AG20443 (cell line): Measurements from ENCODE around the gene TMEM30A.

Experiments used
- DNase-seq: peaks from one replicate; pipeline ENCODE4 v3.0.0; 2012; ENCODE audit warnings: low spot score, mixed read lengths

The TMEM30A gene

GRCh38 chr6:75291744-75292143, 7.2 kb upstream of the TMEM30A start:
- no peak for DNase-seq

- DNase-seq, result no peak
These were observed 6.7 kb upstream of the TMEM30A start for GRCh38 chr6:75291331-75291730.

- no peak for DNase-seq
These were observed 5.7 kb upstream of the TMEM30A start for GRCh38 chr6:75290136-75290945.

- DNase-seq, result no peak
These were observed 3.4 kb upstream of the TMEM30A start for GRCh38 chr6:75288023-75288422.

GRCh38 chr6:75287424-75287823, 2.8 kb upstream of the TMEM30A start:
- DNase-seq, result no peak

- no peak for DNase-seq
These were observed 2.4 kb upstream of the TMEM30A start for GRCh38 chr6:75286955-75287354.

- no peak for DNase-seq
These were observed 669 bp upstream of the TMEM30A start for GRCh38 chr6:75285283-75285639.

- DNase-seq, result peak; percentile 9
These were observed 523 bp downstream of the TMEM30A start for GRCh38 chr6:75283907-75284631.

GRCh38 chr6:75282706-75283105, 1.9 kb downstream of the TMEM30A start:
- DNase-seq, result no peak

GRCh38 chr6:75281653-75282052, 2.9 kb downstream of the TMEM30A start:
- no peak for DNase-seq

- no peak for DNase-seq
These were observed 4.3 kb downstream of the TMEM30A start for GRCh38 chr6:75280131-75280855.

GRCh38 chr6:75279418-75279817, 5.2 kb downstream of the TMEM30A start:
- DNase-seq, result no peak

- DNase-seq, result no peak
These were observed 6.0 kb downstream of the TMEM30A start for GRCh38 chr6:75278474-75279077.

GRCh38 chr6:75275067-75275466, 9.5 kb downstream of the TMEM30A start:
- DNase-seq, result peak; percentile 40

- DNase-seq, result no peak
These were observed 11.6 kb downstream of the TMEM30A start for GRCh38 chr6:75273009-75273408.

- DNase-seq, result no peak
These were observed 12.3 kb downstream of the TMEM30A start for GRCh38 chr6:75272145-75272840.

- no peak for DNase-seq
These were observed 15.6 kb downstream of the TMEM30A start for GRCh38 chr6:75268988-75269354.

- DNase-seq, result no peak
These were observed 16.2 kb downstream of the TMEM30A start for GRCh38 chr6:75268121-75268987.

GRCh38 chr6:75267461-75267860, 17.1 kb downstream of the TMEM30A start:
- DNase-seq, result no peak

- DNase-seq, result peak; percentile 47
These were observed 17.8 kb downstream of the TMEM30A start for GRCh38 chr6:75266716-75267291.

- no peak for DNase-seq
These were observed 21.2 kb downstream of the TMEM30A start for GRCh38 chr6:75263401-75263750.
